ENCODE results near the gene CMSS1.

Gene CMSS1

DNA sequence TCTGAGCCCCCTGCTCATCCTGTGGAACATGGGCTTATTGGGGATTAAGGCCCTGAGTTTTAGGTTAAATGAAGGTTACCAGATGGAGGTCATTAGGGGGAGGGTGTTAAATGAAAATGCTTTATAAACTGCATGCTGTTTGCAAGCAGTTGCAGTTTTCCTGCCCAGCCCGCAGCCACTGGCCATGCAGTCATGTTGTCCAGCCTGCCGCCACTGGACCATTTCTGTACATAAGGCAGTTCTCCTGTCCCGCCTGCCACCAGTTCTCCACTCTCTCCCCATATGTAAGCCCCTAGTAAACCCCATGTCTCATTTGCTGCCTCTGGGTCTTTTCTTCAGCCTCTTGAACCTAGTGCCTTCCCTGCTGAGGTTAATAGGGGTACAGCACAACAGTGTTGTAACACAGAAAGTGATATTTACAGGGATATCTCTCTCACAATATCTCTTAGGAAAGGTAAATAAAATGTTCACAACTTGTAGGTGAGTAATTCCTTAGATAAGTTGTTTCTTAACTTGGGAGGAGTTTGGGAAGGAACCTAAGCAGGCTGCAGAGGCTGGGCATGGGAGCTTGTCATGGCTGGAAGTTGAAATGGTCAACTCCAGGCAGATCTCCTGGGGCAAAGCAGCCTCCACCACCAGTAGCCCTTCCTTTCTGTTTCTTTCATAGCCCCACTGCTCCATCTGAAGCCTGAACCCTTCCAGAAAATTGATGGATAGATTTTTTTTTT, 148.2 kb downstream of the CMSS1 start:
- DNase-seq, result no peak

DNA sequence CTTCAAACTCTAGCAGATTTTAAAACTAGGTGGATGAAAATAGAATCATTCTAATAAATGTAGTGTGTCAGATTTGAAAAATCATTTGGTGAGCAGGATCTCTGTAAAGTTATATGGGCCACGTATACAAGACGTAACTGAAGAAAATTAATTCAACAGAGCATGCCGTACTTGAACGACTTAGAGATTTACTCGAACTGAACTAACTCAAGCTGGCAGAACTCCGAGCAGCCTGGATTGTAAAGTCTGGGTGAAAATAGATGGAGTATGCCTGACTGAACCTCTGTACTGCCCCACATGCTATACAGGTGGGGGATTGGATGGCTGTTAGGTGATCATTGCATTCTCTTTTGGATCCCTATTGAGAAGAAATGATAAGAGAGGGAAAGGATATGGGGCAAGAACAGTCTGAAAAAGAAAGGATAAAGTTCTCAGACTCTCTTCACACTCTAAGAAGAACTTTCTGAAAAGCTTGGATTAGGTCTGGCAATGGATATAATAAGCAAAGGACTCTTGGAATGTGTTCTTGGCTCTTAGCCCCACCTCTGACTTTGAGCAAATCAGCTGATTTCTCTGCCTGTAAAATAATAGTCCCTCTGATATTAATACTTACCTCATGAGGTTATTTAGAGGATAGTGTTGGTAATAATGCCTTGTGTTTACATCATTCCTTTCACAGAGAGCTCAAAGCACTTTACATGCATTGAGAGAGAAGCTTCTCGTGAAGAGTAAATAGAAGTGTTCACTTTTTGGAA, 149.2 kb downstream of the CMSS1 start:
- no peak for DNase-seq

DNA sequence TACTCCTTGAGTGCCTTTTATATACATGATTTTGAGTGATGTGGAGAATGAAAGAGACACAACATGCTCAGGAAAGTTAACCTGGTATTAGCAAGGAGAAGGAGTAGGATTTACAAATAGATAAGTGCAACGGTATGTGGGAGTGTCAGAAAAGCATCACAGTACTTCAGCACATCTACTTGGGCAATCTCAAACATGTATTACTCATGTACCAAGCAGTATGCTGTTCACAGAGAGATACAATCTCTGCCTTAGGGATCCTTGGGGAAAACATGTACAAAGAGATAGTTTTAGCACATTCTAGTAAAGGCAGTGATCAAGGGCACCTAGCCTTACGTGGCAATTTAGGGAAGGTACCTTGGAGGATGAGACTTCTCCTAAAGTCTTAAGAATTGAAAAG, 150.1 kb downstream of the CMSS1 start:
- DNase-seq, result no peak

DNA sequence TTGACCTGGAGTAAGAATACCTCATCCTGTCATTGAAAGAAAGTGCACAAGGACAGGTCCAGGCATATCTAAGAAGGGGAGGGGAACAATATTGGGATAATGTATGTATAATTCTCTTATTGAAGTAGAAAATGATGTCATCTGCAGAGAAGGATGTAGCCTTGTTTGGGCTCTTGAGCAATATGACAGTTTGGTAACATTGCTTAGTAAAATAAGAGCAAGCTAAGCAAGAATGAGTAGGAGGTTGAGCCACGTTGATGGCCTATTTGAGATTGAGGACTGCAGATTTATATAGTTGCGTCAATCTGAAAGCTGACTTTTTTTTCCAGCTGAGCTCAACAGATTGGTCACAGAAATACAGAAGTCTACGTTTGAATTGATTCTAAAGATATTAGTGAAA, 151.5 kb downstream of the CMSS1 start:
- no peak for DNase-seq

DNA sequence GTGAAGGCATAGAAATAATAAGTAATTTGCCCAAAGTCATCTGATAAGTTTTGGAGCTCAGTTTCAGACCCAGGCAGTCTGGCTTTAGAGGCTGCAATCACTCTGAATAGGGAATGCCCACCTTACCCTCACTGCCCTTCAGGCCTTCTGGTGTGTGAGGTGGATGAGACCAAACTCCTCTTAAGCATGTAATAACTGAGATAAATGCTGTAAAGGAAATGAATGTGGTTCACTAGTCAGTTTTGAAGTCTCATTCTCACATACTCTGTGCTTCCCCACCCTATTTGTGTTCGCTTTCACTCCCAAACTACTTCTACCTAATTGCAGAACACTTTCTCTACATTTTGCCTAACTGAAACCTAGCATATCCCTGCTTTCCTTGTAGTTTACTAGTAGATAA, 152.5 kb downstream of the CMSS1 start:
- DNase-seq, result no peak

DNA sequence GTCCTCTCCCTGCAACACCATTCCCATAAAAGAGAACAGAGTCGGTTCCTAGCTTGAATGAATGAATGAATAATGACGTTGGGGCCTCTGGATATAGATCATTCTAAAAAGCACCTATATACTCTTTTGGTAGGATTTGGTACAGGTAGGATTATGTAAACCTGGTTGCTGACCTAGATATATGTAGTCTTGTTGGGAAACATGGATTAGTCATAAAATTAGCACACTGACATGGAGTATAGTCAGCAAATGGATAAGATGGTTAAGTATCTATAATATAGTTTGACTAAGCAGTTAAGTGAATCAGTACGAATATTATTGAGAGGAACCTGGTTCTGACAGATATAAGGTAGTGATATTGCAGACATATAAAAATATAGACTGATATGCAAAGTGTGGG, 154.1 kb downstream of the CMSS1 start:
- no peak for DNase-seq

DNA sequence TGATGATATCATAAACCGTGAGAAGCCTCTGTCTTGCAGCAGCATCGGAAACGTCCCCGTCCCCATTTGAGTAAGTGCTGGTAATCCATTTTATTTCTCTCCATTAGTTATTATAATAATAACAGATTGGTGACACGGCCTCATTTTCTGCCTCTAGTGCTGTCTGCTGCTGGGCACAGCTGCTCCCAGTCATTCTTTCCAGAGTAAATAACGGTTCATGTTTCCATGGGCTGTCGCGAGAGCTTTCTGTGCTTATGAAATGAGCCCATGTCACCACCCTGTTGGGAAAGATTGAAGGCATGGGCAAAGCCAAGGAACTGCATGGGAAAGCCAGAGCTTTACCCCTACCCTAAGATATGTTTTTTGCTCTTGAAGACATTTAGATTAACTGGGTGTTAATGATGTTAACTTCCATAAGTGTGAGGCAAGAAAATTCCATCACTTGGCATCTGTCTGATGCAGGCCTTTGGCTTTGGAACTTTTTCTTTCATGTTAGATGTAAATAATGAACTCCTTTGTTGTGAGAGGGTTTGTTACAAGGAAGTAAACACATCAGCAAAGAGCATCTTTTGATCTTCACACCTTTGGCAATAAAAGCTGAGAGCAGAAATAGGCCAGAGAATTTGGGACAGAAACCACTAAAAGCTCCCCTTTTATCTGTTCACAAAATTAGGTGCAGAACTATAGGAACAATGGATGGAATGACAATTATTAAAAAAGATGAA, 154.9 kb downstream of the CMSS1 start:
- DNase-seq, result no peak

DNA sequence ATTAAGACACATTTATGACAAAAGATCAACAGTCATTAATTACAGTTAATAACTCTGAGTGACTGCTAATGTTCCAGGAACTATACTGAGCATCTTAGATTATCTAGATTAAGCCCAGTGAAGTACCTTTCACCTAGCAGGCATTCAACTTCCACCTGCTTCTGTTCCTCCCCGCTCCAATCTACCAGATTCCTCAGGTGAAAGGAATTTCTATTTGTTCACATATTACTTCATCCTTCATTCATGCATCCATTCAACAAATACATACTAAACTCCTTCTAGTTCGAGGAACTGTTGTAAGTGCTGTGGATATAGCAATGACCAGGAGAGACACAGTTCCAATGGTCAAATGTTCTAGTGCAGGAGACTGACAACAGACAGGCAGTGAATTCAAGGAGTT, 157.3 kb downstream of the CMSS1 start:
- no peak for DNase-seq

DNA sequence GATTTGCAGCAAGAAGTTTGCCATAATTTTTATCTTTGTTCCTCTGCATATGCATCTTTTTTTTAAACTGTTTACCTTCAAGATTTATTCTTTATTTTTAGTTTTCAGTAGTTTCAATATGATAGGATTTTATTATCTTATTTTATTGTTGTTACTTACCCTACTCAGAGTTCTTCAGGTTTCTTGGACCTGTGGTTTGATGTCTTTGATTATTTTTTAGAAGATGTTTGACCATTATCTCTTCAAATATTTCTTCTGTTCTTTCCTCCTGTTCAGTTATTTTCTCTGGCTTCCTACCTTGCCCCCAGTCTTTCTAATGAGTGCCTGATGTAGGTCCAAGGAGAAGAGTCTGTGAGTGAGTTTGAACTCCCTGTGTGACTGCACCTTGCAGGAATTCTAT, 158.9 kb downstream of the CMSS1 start:
- no peak for DNase-seq

DNA sequence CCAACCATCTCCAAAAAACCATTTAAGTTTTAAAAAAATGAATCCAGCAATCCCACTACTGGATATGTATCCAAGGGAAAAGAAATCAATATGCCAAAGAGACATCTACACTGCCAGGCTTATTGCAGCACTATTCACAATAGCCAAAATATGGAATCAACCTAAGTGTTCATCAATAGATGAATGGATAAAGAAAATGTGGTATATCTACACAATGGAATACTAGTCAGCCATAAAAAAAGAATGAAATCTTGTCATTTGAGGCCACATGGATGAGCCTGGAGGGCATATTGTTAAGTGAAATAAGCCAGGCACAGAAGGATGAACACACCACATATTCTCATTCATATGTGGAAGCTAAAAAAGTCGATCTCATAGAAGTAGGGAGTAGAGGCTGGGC, 160.6 kb downstream of the CMSS1 start:
- DNase-seq, result no peak

DNA sequence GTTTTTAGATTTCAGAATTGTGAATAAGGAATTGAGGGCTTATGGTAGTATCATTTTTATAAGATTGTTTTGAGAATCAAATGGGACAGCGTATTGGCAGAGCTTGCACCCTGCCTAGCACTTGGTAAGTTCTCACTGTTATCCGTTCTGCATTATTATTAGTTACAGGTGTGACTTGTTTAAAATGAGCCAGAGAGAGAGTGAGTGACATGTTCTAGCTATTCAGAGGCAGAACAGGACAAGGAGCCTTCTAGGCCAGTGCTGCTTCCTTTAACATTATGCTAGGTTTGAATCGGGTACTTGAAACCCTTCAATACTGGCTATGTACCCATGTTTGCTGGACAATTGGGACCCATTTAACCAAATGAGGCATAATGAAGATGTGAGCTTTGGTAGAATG, 162.9 kb downstream of the CMSS1 start:
- no peak for DNase-seq

DNA sequence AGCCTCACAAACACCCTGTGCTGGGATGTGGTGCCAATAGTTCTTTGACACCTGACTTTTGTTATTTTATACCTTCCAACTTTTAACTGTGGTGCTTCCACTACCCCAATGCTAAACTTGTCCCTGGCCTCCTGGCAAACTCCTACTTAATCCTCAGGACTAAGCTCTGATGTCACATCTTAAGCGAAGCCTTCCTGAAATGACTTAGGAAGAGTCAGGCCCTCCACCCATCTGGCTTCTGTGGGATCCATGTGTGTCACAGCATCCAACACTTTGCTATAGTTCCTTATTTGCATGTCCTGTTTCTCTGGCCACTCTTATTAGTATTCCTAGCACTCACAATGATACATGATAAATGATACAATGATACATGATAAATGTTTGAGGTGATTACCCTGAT, 163.5 kb downstream of the CMSS1 start:
- DNase-seq, result no peak

DNA sequence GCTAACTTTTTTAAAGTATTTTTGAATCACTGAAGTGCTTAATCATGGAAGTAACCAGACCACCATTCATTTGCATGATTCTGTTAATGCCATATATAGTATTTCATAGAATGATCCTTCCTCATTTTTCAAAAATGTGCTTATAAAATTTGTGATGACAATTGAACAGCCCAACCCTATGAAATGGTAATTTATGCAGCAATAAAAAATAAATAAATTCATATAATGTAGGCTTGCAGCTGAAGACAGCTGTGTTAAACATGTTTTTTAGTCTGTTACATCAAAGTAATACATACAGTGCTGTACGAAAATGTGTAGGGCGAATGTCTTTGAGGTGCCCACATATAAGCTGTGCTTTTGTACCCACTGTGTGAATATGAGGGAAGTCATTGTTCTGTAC, 165.0 kb downstream of the CMSS1 start:
- no peak for DNase-seq

DNA sequence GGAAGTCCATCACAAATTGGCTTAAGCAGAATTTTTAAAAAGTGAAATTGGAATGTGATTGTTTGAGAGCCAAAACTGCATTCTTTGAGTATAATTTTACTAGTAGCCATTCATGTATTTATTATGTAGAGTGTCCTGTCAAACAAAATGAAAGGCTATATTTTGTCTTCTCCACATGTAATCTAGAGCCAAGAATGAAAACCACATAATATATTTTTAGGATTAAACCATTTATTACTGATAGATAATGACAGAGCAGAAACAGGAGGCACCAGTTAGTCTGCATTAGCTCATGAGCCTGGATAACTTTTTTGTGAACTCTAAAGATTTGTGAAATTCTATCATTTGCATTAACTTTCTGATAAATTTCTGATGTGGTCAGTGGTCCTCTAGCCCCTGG, 166.5 kb downstream of the CMSS1 start:
- no peak for DNase-seq

DNA sequence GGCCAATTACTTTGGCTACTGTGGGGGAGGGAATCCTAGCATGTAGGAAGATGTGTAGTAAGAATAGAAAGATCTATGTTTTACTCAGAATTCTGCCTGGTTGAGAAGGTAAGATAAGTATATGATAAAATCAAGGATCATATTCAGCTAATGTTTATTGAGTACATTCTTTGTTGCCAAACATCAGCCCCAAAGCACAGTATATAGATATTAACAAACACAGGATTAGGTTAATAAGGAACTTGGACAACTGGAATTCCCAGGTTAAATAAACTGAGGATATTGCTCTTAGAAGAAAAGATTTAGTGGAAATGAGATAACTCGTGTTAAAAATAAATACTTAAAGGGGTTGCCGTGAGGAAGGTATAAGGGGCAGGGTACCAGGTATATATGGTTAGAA, 167.0 kb downstream of the CMSS1 start:
- no peak for DNase-seq

DNA sequence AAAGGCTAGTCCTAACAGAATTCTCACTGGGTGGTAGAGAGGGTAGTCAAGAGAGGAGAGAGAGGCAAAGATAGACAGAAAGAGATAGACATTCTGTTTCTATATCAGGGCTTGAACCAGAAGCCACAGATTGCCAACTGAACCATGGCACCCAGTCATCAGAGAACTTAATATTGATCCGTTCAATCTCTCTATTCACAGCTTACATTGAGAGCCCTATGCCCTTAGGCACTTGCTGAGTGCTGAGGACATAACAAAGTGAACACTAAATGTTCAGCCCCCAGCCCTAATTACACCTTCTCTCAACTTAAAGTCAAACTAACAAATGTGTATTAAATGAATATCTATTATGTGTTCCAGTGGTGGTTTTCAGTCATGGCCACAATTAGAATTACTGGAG, 172.5 kb downstream of the CMSS1 start:
- no peak for DNase-seq

DNA sequence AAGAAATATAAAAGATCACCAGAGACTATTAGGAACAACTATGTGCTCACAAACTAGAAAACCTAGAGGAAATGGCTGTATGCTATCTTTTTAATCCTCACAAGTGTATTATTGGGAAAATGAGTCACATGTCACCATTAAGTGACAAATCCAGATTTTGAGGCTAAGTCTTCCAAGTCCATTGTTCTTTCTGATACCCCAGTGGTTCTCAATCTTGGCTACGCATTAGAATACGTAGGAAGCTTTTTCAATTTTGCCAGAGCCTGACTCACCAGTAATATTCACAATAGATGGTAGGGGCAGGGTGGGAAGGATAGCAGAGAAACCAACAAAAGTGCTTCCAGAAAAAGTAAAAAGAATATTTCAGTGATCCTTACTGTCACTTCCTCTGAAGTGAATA, 179.6 kb downstream of the CMSS1 start:
- DNase-seq, result no peak

DNA sequence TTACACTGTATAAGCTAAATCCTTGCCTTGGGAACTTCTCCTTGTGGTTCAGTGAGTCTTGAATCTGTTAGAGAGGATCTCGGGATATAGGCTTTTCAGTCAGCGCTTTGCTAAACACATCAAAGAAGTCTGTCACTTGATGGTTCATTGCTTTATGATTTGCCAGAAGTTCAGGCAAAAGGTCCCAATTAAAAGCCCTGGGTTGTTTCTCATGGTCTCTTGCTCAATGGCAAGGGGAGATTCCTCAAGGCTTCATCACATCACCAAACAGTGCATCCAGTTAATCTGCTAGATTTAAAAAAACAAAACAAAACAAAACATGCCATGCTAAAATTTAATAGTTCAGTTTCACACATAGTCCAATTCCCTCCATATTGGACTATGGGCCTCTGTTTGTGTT, 181.9 kb downstream of the CMSS1 start:
- DNase-seq, result no peak

DNA sequence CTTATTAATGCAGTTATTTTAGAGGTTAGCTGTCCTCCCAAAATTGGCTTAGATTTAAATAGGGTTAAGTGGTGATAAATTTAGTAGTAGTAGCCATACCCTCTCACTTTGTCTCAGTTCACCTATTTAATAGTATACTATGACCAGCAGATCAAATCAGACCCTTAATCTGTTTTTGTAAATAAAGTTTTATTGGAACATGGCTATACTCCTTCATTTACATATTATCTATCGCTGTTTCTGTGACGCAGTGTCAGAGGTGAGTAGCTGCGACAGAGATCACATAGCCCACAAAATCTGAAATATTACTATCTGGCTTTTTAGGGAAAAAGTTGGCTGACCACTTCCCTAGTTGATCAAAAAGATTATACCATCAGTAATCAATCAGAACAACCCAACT, 183.4 kb downstream of the CMSS1 start:
- DNase-seq, result no peak

DNA sequence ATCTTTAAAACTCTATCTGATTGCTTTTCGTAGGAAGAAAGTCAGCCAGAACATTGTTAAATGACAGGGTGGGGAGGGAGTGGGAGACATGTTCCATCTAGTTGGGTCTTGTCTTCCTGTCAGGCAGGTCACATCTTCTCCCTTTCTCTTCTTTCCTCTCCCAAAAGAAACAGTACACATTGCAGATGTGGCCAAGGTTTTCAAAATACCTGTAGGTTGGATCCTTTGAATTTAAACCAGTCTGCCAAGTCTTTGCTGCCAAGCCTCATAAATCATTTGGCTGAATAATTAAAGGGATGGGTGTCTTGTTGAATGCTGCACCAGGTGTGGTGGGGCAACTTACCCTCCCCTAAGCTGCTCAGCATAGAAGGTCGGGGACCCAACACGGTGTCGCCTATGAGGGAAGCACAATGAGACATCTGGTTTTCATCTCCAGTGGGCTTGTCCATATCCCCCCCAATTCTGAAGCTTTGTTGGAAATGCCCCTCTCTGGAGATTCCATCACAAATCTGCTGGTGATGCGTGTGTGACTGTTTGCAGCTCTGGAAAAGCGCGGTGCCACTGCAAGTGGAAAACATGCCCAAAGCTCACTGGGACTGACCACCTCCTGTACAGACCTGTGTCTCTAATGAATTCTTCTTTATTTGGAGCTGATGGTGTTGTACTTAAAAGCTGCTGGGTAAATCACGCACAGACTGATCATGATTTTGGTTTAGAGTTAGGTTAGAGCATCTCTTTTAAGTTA, 184.0 kb downstream of the CMSS1 start:
- no peak for DNase-seq

DNA sequence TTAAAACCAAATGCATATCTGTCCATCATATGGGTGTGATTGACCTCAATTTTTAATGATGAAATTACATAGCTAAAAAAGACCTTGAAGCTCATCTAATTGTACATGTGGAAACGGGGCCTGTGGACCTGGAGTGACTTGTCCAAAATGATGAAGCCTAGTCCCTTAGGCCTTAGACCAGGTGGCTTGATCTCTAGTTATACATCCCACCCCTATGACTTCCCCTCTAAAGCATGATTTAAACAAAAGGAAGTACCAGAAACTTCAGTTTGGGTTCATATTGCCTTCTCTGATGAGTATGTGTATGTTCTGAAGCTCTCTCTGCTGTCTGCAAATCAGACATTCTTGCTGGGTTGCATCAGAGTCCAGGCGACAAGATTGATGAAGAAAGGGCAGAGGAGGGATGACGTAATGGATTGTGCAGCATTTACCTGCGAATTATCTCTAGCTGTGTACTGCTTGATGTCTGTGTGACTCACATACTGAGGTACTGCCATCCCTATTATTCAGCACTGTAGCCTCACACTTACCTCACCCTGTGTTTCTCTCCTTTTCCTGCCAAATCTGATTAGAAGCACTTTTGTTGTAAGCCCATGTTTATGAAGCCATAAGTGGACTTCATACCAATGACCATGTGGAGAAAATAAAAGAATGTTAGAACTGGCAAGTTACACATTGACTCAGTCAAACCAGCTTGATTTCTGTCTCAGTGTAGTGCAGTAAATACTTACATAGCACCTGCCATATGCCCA, 185.1 kb downstream of the CMSS1 start:
- DNase-seq, result no peak

DNA sequence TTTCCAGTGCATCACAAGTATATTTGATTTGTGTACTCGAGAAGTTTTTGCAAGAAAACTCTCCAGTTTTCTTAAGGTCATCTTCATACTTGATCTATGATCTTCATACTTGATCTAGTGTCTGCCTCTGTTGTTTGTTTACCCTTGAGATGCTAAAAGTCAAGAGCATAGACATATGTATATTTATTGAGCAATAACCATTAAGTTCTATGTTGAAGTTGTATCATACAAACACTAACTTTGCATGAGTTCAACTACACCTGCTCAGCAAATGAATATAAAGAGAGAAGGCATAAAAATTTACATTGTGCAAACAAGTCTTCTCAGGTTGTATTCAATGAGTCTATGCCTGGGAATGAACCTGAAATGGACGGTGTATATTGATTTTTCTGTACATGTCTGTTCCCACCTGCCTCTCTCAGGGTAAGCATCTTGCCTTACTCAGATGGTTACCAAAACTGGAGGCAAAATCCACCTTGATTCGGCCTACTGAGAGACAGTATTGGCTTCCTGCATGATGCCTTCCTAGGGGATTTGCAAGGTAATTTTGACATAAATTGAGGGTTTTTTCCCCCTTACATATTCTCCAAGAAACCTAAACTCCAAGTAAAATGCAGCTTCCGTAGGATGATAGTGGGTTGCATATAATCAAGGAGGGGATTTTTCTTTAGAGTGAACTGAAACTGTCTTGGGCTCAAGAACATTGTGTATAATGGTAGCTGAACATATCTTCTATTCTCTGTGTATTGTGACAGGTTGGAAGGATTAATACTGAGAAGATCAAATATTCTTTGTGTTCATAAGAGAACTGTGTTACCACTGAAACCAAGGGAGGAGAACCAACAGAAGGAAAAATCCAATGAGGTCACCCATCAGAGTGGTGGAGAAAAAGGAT, 186.2 kb downstream of the CMSS1 start:
- DNase-seq, result no peak

All from activated T-cell treated with anti-CD3 and anti-CD28 coated beads, Interleukin-2, amount 50 U/mL, for 1 hour (primary cell).